Measurements from ENCODE around the gene TSR3. TPM values are rescaled to one million over a fixed set of nuclear protein-coding genes. Genes with fewer than 3 reads are reported as not detected.

Gene TSR3
- total RNA-seq, 1 experiment from 2014 or later = 52.7 TPM

DNA sequence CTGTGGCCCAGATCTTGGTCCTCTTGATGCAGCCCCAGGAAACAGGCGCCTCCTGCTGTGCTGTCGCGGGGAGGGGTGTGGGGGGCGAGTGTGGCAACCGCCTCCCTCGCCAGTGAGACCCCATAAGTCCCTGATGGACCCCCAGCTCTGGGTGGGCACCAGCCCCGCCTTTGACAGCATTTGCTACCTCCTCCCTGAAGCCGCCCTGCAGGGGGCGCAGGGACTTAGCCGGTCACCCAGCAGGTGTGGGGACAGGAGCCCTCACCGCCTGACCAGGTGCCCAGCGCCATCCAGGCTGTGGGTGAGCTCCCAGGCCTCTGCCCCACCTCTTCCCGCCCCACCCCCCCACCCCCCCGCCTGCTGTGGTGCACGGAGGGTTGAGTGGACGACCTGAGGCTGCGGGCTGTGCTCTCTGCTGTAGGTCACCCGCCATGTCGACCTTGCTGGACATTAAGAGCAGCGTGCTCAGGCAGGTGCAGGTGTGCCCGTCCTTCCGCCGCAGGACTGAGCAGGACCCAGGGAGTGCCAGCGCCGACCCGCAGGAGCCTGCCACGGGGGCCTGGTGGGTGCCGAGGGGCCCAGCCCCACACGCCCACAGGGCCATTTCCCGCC, 13.5 kb downstream of the TSR3 start:
- H3K79me2 ChIP-seq (ENCODE audit: insufficient read depth, low read length) = no peaks in the 10 kb centered on the region
- no peak overlapping the region for H3K9ac ChIP-seq (ENCODE audit: low read length)
- no peaks in the 10 kb centered on the region for H3K27me3 ChIP-seq (ENCODE audit: insufficient read depth, low read length)
- ChIA-PET CTCF (interaction anchor here (0.6 kb wide), 1 partner anchor 82 kb away, joined by 3 read pairs; the partner anchor contains the start of gene UQCC4), RAD21 (ENCODE audit: low non-redundant PET in 1 of 2, low total read pairs in 2 of 2, uncharacterized antibody in 2 of 2, unreplicated experiment in 2 of 2) (no interaction called here), POLR2A (no interaction called here)
- H4K20me1 ChIP-seq (ENCODE audit: insufficient read depth) = no peaks in the 10 kb centered on the region
- no peaks in the 10 kb centered on the region for H3K9me3 ChIP-seq (ENCODE audit: control insufficient read depth in 1 of 2, insufficient read depth in 1 of 2, low read depth in 1 of 2, low read length in 2 of 2)
- BruUV-seq (replicated peaks) = no TSS peak
- intact Hi-C loops (cut with micrococcal nuclease) = no loop called here
- TF ChIP-seq, protein P1, sequence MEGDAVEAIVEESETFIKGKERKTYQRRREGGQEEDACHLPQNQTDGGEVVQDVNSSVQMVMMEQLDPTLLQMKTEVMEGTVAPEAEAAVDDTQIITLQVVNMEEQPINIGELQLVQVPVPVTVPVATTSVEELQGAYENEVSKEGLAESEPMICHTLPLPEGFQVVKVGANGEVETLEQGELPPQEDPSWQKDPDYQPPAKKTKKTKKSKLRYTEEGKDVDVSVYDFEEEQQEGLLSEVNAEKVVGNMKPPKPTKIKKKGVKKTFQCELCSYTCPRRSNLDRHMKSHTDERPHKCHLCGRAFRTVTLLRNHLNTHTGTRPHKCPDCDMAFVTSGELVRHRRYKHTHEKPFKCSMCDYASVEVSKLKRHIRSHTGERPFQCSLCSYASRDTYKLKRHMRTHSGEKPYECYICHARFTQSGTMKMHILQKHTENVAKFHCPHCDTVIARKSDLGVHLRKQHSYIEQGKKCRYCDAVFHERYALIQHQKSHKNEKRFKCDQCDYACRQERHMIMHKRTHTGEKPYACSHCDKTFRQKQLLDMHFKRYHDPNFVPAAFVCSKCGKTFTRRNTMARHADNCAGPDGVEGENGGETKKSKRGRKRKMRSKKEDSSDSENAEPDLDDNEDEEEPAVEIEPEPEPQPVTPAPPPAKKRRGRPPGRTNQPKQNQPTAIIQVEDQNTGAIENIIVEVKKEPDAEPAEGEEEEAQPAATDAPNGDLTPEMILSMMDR (IDR thresholded peaks at IDR 0.05 in 2 of 3, conservative IDR thresholded peaks at IDR 0.05 in 1 of 3; ENCODE audit: borderline replicate concordance in 1 of 3, insufficient read depth in 1 of 3, low read depth in 2 of 3, low read length in 2 of 3) = peak in 2 of 3 experiments; percentile 54 to 73; a peak in 4 of 6 replicates
- TF ChIP-seq POLR2AphosphoS5 (IDR thresholded peaks at IDR 0.05; ENCODE audit: low read depth, low read length) = no peak
- no peak overlapping the region for H2AFZ ChIP-seq (ENCODE audit: low read depth, low read length, poor library complexity, severe bottlenecking)
- no peak for DNase-seq (ENCODE audit: low read depth, low spot score)
- no peak for ATAC-seq
- no peak overlapping the region for H3K27ac ChIP-seq (ENCODE audit: low read depth, low read length)
- H3K36me3 ChIP-seq (ENCODE audit: control insufficient read depth in 1 of 2, insufficient read depth in 2 of 2, low read length in 2 of 2) = no peaks in the 10 kb centered on the region
- no peaks in the 10 kb centered on the region for H3K9me2 ChIP-seq (ENCODE audit: insufficient read depth)
- H3K4me2 ChIP-seq (ENCODE audit: low read length) = no peak overlapping the region
- H3K4me1 ChIP-seq (ENCODE audit: control insufficient read depth in 1 of 2, insufficient read depth in 2 of 2, low read length in 2 of 2) = peaks cover 6 to 27% of the 10 kb centered on the region in 2 experiments
- no peak overlapping the region for H3K4me3 ChIP-seq (replicated peaks in 1 of 2; ENCODE audit: low read depth in 1 of 2, low read length in 2 of 2)

DNA sequence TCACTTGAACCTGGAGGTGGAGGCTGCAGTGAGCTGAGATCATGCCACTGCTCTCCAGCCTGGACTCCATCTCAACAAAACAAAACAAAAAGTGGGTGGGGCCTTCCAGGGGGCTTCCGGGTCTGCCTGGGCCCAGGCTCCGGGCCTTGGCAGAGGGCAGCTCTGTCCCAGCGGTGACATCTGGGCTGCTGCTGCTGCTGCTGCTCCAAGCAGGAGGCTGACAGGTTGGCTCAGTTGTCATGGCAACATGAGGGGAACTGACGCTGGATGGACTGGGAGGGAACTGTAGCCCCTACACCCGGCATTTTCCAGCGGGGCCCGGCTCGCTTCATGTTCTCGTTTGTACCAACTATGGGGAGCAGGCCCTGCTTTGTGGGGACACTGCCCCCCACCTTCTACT, 14.2 kb downstream of the TSR3 start:
- H3K4me3 ChIP-seq (replicated peaks in 1 of 2; ENCODE audit: low read depth in 1 of 2, low read length in 2 of 2) = no peak overlapping the region
- RAD21 ChIA-PET (ENCODE audit: low non-redundant PET in 1 of 2, low total read pairs in 2 of 2, uncharacterized antibody in 2 of 2, unreplicated experiment in 2 of 2) = no interaction called here
- H3K27me3 ChIP-seq (ENCODE audit: insufficient read depth, low read length) = no peaks in the 10 kb centered on the region
- H3K4me1 ChIP-seq (ENCODE audit: control insufficient read depth in 1 of 2, insufficient read depth in 2 of 2, low read length in 2 of 2) = peaks cover 5 to 25% of the 10 kb centered on the region in 2 experiments; a peak in 3 of 4 replicates
- H2AFZ ChIP-seq (ENCODE audit: low read depth, low read length, poor library complexity, severe bottlenecking) = no peak overlapping the region
- no peak for DNase-seq (ENCODE audit: low read depth, low spot score)
- no peak overlapping the region for H3K27ac ChIP-seq (ENCODE audit: low read depth, low read length)
- no peak overlapping the region for H3K9ac ChIP-seq (ENCODE audit: low read length)
- H3K9me3 ChIP-seq (ENCODE audit: control insufficient read depth in 1 of 2, insufficient read depth in 1 of 2, low read depth in 1 of 2, low read length in 2 of 2) = no peaks in the 10 kb centered on the region
- intact Hi-C loops (cut with micrococcal nuclease) = no loop called here
- no peaks in the 10 kb centered on the region for H3K79me2 ChIP-seq (ENCODE audit: insufficient read depth, low read length)
- POLR2A ChIA-PET = no interaction called here
- BruUV-seq (replicated peaks) = no TSS peak
- no peak overlapping the region for H3K4me2 ChIP-seq (ENCODE audit: low read length)
- no peak for TF ChIP-seq RAD21 (IDR thresholded peaks at IDR 0.05; ENCODE audit: low read depth)
- no peak for TF ChIP-seq ZFX (IDR thresholded peaks at IDR 0.05)
- TF ChIP-seq, protein P2, sequence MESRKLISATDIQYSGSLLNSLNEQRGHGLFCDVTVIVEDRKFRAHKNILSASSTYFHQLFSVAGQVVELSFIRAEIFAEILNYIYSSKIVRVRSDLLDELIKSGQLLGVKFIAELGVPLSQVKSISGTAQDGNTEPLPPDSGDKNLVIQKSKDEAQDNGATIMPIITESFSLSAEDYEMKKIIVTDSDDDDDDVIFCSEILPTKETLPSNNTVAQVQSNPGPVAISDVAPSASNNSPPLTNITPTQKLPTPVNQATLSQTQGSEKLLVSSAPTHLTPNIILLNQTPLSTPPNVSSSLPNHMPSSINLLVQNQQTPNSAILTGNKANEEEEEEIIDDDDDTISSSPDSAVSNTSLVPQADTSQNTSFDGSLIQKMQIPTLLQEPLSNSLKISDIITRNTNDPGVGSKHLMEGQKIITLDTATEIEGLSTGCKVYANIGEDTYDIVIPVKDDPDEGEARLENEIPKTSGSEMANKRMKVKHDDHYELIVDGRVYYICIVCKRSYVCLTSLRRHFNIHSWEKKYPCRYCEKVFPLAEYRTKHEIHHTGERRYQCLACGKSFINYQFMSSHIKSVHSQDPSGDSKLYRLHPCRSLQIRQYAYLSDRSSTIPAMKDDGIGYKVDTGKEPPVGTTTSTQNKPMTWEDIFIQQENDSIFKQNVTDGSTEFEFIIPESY (IDR thresholded peaks at IDR 0.05; ENCODE audit: extremely low read depth, insufficient replicate concordance, low read length) = no peak
- no peak for TF ChIP-seq POLR2A (IDR thresholded peaks at IDR 0.05; ENCODE audit: borderline replicate concordance, extremely low read depth, insufficient read depth, insufficient read length)
- ATAC-seq = no peak
- H3K9me2 ChIP-seq (ENCODE audit: insufficient read depth) = no peaks in the 10 kb centered on the region
- H4K20me1 ChIP-seq (ENCODE audit: insufficient read depth) = no peaks in the 10 kb centered on the region
- CTCF ChIA-PET = no interaction called here
- no peaks in the 10 kb centered on the region for H3K36me3 ChIP-seq (ENCODE audit: control insufficient read depth in 1 of 2, insufficient read depth in 2 of 2, low read length in 2 of 2)
